Glomerular visceral epithelial cell (primary cell): ENCODE data around the gene SCYL2.
A peak's percentile ranks its signal among the peaks of the same experiment; 100 is the strongest.
"Not testable (repeated sequence)": the region's sequence is repeated elsewhere in the genome, so short reads cannot be mapped to it uniquely, and the experiment has no call there.

Experiments
- DNase-seq: peaks from one replicate; pipeline ENCODE4 v3.0.0-alpha.2; 2016; ENCODE audit errors: extremely low spot score

Gene SCYL2

DNA sequence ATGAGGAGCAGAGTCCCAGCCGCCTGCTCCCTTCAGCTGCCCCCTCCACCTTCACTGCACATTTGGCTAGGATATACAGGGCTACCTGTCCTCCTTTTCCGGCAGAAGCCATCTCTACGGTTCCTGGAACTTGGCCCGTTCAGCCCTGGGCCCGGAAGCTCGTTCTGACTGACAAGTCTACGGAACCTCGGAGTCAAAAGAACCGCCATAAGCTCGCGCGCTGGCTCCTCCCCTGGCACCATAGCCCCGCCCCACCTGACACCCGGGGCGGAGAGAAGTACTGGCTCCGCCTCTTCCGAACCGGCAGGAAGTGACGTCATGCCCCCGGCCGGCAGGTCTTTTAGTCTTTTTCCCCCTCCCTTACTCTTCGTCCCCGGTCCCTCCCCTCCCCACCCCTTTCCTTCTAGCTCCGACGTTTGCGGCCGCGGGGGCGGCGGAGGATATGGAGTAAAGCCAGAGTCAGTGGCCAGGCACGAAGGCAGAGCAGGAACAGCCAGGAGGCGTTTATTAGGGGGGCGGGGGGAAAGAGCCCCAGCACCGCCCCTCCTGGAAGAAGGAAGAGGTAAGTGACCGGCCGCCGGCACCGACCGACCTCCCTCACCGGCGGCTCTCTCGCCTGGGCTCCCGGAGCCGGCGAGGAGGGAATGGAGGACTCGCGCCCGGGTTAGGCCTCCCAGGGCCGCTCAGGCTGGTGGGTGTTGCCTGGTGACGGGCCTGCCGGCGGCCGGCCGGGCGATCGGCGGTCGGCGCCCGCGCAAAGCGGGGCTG lies at the start of gene SCYL2, which contains the start of gene DEPDC4:
SCYL2 (plus strand) TSS at position 343 of the 768 bp plus-strand sequence. CDS start 15,794 bp downstream, outside the sequence.
DEPDC4 (minus strand) TSS at position 245 of the 768 bp plus-strand sequence; CDS start at position 242, 3 bp downstream.
- peak; percentile 98 for DNase-seq

GRCh38 chr12:100219328-100220109 lies 47.5 kb upstream of the SCYL2 start:
- DNase-seq, result no peak

DNA sequence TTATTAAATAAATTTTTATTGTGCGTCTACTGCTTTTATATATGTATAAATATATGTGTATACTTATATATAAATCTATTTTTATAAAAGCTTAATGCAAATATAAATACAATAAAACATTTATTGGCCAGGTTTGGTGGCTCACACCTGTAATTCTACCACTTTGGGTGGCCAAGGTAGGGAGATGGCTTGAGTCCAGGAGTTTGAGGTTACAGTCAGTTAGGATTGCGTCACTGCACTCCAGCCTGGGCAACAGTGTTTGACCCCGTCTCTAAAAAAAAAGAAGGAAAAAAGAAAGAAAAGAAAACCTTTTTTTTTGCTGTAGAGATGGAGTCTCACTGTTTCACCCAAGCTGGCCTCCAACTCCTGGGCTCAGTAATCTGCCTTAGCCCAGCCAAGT lies 45.5 kb upstream of the SCYL2 start:
- DNase-seq, result no peak

GRCh38 chr12:100222173-100222572 lies 44.8 kb upstream of the SCYL2 start:
- DNase-seq, result not testable (repeated sequence)

- DNase-seq, result no peak
These were observed 41.5 kb upstream of the SCYL2 start for GRCh38 chr12:100225491-100225890.

DNA sequence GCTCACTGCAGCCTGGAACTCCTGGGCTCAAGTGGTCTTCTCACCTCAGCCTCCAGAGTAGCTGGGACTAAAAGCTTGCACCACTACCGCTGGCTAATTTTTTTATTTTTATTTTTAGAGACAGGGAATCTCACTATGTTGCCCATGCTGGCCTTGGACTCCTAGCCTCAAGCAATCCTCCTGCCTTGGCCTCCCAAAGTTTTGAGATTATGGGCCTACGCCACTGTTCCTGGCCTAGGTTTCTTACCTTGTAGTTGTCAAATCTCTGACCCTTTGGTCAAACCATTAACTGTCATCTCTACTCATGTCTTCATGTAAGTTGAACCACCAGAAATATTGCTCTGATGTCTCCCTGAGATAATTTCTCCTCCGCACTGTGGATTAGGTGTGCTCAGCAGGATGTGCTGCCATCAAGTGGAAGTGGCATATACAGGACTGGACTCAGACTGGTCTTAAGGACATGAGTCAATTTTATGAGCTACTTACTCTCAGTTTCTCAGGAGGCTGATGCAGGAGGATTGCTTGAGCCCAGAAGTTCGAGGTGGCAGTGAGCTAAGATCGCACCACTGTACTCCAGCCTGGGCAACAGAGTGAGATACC lies 37.8 kb upstream of the SCYL2 start:
- DNase-seq, result no peak

DNA sequence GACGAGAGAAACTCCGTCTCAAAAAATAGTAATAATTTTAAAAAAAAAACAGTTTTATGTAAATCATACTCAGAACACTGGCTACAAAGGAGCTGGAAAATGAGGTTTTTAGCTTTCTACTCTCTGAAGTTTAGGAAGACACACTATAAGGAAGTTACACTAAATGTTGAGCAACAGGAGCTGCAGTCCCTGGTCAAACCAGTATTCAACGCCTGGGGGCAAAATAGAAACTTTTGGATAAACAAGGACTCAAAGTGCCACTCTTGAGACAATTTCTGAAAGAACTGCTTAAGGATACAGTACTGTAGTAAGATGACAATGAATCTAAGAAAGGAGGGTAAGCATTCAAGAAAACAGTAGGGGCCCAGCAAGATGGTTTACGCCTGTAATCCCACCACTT lies 37.1 kb upstream of the SCYL2 start:
- DNase-seq, result no peak

- DNase-seq, result not testable (repeated sequence)
These were observed 35.1 kb upstream of the SCYL2 start for GRCh38 chr12:100231873-100232272.

GRCh38 chr12:100234166-100234565 lies 32.8 kb upstream of the SCYL2 start:
- no peak for DNase-seq

- DNase-seq, result peak; percentile 25
These were observed 32.2 kb upstream of the SCYL2 start for GRCh38 chr12:100234591-100235304.

GRCh38 chr12:100238801-100239200 lies 28.2 kb upstream of the SCYL2 start:
- DNase-seq, result no peak

- DNase-seq, result no peak
These were observed 27.4 kb upstream of the SCYL2 start for GRCh38 chr12:100239589-100239988.

DNA sequence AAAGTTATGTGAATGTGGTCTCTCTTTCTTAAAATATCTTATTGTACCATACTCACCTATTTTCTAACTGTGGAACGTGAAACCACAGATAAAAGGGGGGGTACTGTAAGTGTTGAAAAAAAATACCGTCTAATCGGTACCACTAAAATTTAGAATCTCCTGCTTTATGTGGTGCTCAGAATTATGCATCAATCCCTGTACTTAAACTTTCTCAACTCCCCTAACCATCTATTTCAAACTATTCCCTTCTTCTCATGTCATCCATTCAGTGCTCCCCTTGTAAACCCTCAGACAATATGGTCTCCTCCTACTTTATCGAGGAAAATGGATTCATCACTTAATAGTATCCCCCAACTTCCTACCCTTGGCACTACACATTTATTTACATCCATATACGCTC lies 23.8 kb upstream of the SCYL2 start:
- no peak for DNase-seq

DNA sequence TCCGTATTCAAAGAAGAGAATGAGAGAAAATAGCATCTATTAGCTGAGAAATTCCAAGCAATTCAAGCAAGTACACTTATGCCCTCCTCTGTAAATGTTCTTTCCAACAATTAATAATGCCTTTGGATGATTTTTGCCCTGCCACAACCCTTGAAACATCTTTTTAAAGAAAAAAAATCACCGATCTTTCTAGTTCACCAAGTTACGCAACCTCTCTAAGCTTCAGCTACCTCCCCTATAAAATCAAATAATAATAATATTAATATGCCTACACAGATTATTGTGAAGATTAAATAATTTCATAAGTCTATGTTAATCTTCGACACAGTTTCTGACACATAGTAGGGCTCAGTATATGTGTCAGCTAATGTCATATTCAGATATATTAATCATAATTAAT lies 19.2 kb upstream of the SCYL2 start:
- no peak for DNase-seq

DNA sequence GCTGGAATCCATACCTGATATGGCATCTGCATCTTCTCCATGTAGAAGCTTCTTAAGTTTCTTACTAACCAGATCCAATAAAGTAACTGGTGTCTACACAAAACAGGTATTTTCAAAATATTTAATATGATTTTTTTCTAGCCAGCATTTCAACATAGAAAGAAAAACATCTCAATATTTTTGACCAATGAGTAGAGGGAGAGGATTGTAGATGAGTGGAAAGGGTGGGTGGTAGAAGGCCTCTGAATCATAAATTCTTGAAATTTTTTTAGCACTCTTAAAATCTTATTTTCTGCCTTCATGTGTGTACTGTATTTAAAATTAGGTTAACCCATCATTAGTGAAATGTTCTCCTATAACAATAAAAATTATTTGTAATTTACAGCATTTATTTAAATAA lies 18.1 kb upstream of the SCYL2 start:
- DNase-seq, result no peak

- no peak for DNase-seq
These were observed 17.0 kb upstream of the SCYL2 start for GRCh38 chr12:100249941-100250340.

DNA sequence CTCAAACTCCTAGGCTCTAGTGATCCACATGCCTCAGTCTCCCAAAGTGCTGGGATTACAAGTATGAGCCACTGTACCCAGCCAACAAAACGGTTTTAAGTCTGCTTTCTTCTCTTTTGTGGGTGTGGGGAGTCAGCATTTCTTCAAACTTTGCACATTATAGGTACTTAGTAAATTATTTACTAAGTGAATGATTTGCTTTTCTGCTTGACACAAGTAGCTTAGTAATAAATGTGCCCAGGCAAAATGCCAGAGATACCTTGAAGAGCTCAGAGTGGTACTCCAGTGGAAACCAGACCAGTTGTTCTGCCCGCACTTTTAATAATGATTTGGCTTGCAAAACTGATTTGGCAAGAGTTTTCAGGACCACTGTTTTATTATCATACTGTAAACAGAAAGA lies 15.1 kb upstream of the SCYL2 start:
- peak; percentile 61 for DNase-seq

- no peak for DNase-seq
These were observed 13.5 kb upstream of the SCYL2 start for GRCh38 chr12:100253437-100253836.

- no peak for DNase-seq
These were observed 12.1 kb upstream of the SCYL2 start for GRCh38 chr12:100254876-100255275.

DNA sequence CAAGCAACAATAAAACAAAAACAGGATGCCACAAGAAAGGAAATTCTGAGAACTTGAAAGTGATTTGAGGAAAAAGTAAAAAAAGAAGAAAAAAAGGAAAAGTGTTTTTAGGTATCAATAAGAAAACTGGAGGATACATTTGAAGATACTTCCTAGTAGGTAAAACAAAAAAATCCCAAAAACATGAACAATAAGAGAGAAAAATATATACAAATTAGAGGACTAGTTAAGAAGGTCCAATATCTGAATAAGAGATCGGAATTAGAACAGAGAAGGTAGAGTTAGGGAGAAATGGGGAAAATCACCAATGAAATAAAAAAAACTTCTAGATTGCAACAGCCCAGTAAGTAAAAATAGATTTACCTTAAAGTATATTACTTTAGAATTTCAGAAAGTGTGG lies 8.8 kb upstream of the SCYL2 start:
- DNase-seq, result no peak

DNA sequence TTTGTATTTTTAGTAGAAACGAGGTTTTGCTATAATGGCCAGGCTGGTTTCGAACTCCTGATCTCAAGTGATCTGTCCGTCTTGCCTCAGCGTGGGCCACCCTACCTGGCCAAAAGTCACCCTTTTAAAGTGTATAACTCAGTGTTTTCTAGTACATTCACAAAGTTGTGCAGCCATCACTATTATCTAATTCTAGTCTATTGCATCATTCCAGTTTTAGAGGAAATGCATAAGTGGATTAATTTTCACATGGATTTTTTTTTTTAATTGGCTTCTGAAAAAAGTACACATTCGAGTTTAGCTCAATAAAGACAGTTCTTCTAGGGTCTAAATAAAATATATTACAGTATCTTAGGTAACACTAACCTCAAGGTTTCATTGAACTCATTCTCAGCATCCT lies 3.8 kb upstream of the SCYL2 start:
- no peak for DNase-seq

- not testable (repeated sequence) for DNase-seq
These were observed 1.9 kb upstream of the SCYL2 start for GRCh38 chr12:100265107-100265506.
